Measurements from ENCODE around the gene MRPL19. TPM values are rescaled to one million over a fixed set of nuclear protein-coding genes. Genes with fewer than 3 reads are reported as not detected.
"Not testable (repeated sequence)": the region's sequence is repeated elsewhere in the genome, so short reads cannot be mapped to it uniquely, and the experiment has no call there.

The MRPL19 gene
- total and polyA plus RNA-seq, 2 experiments from 2014 or later, result 65.5 to 149 TPM

GRCh38 chr2:75680402-75680801 lies 33.8 kb downstream of the MRPL19 start:
- H3K36me3 Mint-ChIP-seq (ENCODE audit: low read depth), result peaks cover 28% of the 10 kb centered on the region
- no peak overlapping the region for H3K4me3 Mint-ChIP-seq
- no peak overlapping the region for H3K27ac ChIP-seq (ENCODE audit: low read depth)
- H3K4me1 Mint-ChIP-seq, result no peaks in the 10 kb centered on the region
- H3K9me2 ChIP-seq (ENCODE audit: insufficient read depth), result no peaks in the 10 kb centered on the region
- H3K27me3 Mint-ChIP-seq (ENCODE audit: insufficient read depth, low read depth, poor library complexity), result no peaks in the 10 kb centered on the region
- no peaks in the 10 kb centered on the region for H3K27me3 ChIP-seq (ENCODE audit: insufficient read depth)
- H3K27ac Mint-ChIP-seq, result no peak overlapping the region
- no peaks in the 10 kb centered on the region; the same call in none of the 2 replicates for H4K20me1 ChIP-seq (replicated peaks; ENCODE audit: insufficient read depth)
- no peaks in the 10 kb centered on the region for H3K36me3 ChIP-seq (ENCODE audit: insufficient read depth)
- no peaks in the 10 kb centered on the region for H3K9me3 Mint-ChIP-seq
- H3K4me3 ChIP-seq, result no peak overlapping the region
- no peak overlapping the region for H2AFZ ChIP-seq
- ATAC-seq (no peak), DNase-seq (ENCODE audit: low spot score) (no peak)
- TF ChIP-seq ZNF462 (CRISPR knock-in tag; IDR thresholded peaks at IDR 0.05) (no peak), CREB1 (CRISPR knock-in tag; IDR thresholded peaks at IDR 0.05; ENCODE audit: low read depth) (no peak), STAT1 (IDR thresholded peaks at IDR 0.05; ENCODE audit: unreplicated experiment) (no peak), POLR2AphosphoS5 (IDR thresholded peaks at IDR 0.05; ENCODE audit: low read depth) (no peak), EZH2phosphoT487 (IDR thresholded peaks at IDR 0.05; ENCODE audit: unreplicated experiment) (no peak), NANOG (IDR thresholded peaks at IDR 0.05; ENCODE audit: borderline replicate concordance) (no peak), ZNF114 (CRISPR knock-in tag; IDR thresholded peaks at IDR 0.05) (no peak), EZH2 (IDR thresholded peaks at IDR 0.05; ENCODE audit: low read depth, unreplicated experiment) (no peak), JUNB (IDR thresholded peaks at IDR 0.05; ENCODE audit: unreplicated experiment) (no peak), CTCF (conservative IDR thresholded peaks at IDR 0.05; ENCODE audit: low read depth in 2 of 2) (no peak), ETS1 (IDR thresholded peaks at IDR 0.05) (no peak)
- H3K4me1 ChIP-seq (ENCODE audit: insufficient read depth), result no peaks in the 10 kb centered on the region
- H3F3A ChIP-seq (replicated peaks; ENCODE audit: low read depth), result no peaks in the 10 kb centered on the region
- no peaks in the 10 kb centered on the region for H3K79me2 ChIP-seq (replicated peaks; ENCODE audit: insufficient read depth)
- H3K4me2 ChIP-seq, result no peak overlapping the region

- H3K4me2 ChIP-seq; H3K79me2 ChIP-seq (replicated peaks; ENCODE audit: insufficient read depth); H3K27ac ChIP-seq (ENCODE audit: low read depth); H3K9me3 Mint-ChIP-seq; H4K20me1 ChIP-seq (replicated peaks; ENCODE audit: insufficient read depth); H3K9me2 ChIP-seq (ENCODE audit: insufficient read depth); H3F3A ChIP-seq (replicated peaks; ENCODE audit: low read depth); H3K27ac Mint-ChIP-seq; H3K27me3 Mint-ChIP-seq (ENCODE audit: insufficient read depth, low read depth, poor library complexity); DNase-seq (ENCODE audit: low spot score); H3K27me3 ChIP-seq (ENCODE audit: insufficient read depth); H3K4me1 Mint-ChIP-seq; H3K4me3 Mint-ChIP-seq; ATAC-seq; H2AFZ ChIP-seq; H3K4me3 ChIP-seq; H3K36me3 ChIP-seq (ENCODE audit: insufficient read depth); H3K4me1 ChIP-seq (ENCODE audit: insufficient read depth): not testable (repeated sequence)
- H3K36me3 Mint-ChIP-seq (ENCODE audit: low read depth), result peaks cover 43% of the 10 kb centered on the region
Measured at GRCh38 chr2:75683430-75683829, 36.8 kb downstream of the MRPL19 start.

All from GM23338 (cell line).